Right lobe of liver (tissue), 6 donors: ENCODE results near the gene NOL4L. TPM values are rescaled to one million over a fixed set of nuclear protein-coding genes. Genes with fewer than 3 reads are reported as not detected.
A peak's percentile ranks its signal among the peaks of the same experiment; 100 is the strongest.

Experiments
- ATAC-seq, 4 donors: fragments of 200-7000 bp; cut with Tn5 transposase; one replicate each; pipeline ENCODE4 v1.9.1; 2020; ENCODE audit warnings: mild to moderate bottlenecking in 4 of 4, moderate library complexity in 4 of 4
- DNase-seq, 3 donors: peaks; one replicate each; pipeline ENCODE4 v3.0.0-alpha.2; 2020
- H3K27ac ChIP-seq, 3 donors: fragments of 200-600 bp; one replicate each; pipeline ENCODE4 v1.8.0; 2022
- H3K27me3 ChIP-seq, 2 donors: fragments of 200-600 bp; one replicate each; pipeline ENCODE4 v1.8.0; 2022
- H3K36me3 ChIP-seq, 4 donors: fragments of 200-600 bp; sonication (generic) in 1 of 4; one replicate each; pipeline versions ENCODE4 v1.5.1 to v1.8.0; 2017 to 2022; ENCODE audit warnings: control low read depth in 1 of 4
- H3K4me1 ChIP-seq, 4 donors: fragments of 200-600 bp; sonication (generic) in 1 of 4; one replicate each; pipeline versions ENCODE4 v1.5.1 to v1.8.0; 2017 to 2022; ENCODE audit warnings: control low read depth in 1 of 4
- H3K4me3 ChIP-seq, 3 donors: fragments of 200-600 bp; one replicate each; pipeline ENCODE4 v1.8.0; 2022
- H3K9me3 ChIP-seq, 4 donors: fragments of 200-600 bp; sonication (generic) in 1 of 4; one replicate each; pipeline versions ENCODE4 v1.5.1 to v1.8.0; 2017 to 2022; ENCODE audit warnings: control low read depth in 1 of 4
- CTCF ChIP-seq, 4 donors: fragments of 200-600 bp in 3 of 4; fragments of 450-650 bp in 1 of 4; IDR thresholded peaks; one replicate each; pipeline versions ENCODE4 v1.5.1 to v1.8.0; 2016 to 2022; ENCODE audit warnings: antibody characterized with exemption in 4 of 4, mild to moderate bottlenecking in 2 of 4
- POLR2A ChIP-seq: fragments of 450-650 bp; IDR thresholded peaks from one replicate; pipeline ENCODE4 v1.6.1; 2017; ENCODE audit warnings: antibody characterized with exemption, mild to moderate bottlenecking
- WGBS: methylation state at CpG from one replicate; pipeline ENCODE4 v1.1.6; 2018; ENCODE audit warnings: low coverage, low lambda C conversion rate; ENCODE audit not compliant: insufficient coverage; ENCODE audit errors: missing lambda C conversion rate; 5-methylcytosine and 5-hydroxymethylcytosine counted together
- intact Hi-C, 2 donors: fragments of 100-400 bp; cut with DNase I; formaldehyde crosslinking; loops; one replicate each; pipeline versions ENCODE4 v1.11.2 to v1.14.1; 2022
- total RNA-seq, 6 experiments: library from RNA; depleted of rRNA in 2 of 6; stranded (reverse); fragments of >200 nt in 2 of 6; fragmentation: NEBNext Ultra II Directional in 3 of 6; extraction: Animal tissue kit (Norgen Biotek cat#: 25700) in 3 of 6; gene quantifications; one replicate each; pipeline versions ENCODE4 v1.1.0 to v1.2.4, GENCODE V29; 2016 to 2023
- donor health status: DM: no; HTN: yes; CAD: no.
- donor health status: DM: no; HTN: no; CAD: no.
- donor health status: DM: no; HTN: no; CAD: no.
- donor health status: DM: no; HTN: yes; CAD: no.
- donor health status: DM: no; HTN: yes; CAD: no.

The NOL4L gene
- total RNA-seq, 6 experiments from 2014 or later = 4.3 to 6.5 (median 5.7) TPM

- no peaks in the 10 kb centered on the region for H3K9me3 ChIP-seq
- no peaks in the 10 kb centered on the region for H3K36me3 ChIP-seq
- DNase-seq (no peak), ATAC-seq (no peak)
- TF ChIP-seq POLR2A (no peak), CTCF (IDR thresholded peaks at IDR 0.05) (no peak)
- intact Hi-C loops = no loop called here
- no peaks in the 10 kb centered on the region for H3K27me3 ChIP-seq
- no peak overlapping the region for H3K27ac ChIP-seq
- no peaks in the 10 kb centered on the region for H3K4me1 ChIP-seq
- no peak overlapping the region for H3K4me3 ChIP-seq
- 52% methylated on average over 8 of the region's 8 CpGs for WGBS
These were observed 21.0 kb upstream of the NOL4L start for GRCh38 chr20:32606107-32606506.

GRCh38 chr20:32605167-32605656 is 20.1 kb upstream of the NOL4L start:
- no peak overlapping the region for H3K4me3 ChIP-seq
- DNase-seq (peak in 1 of 3 donors; percentile 48), ATAC-seq (peak; percentile 14 to 68 (median 50))
- H3K9me3 ChIP-seq = no peaks in the 10 kb centered on the region
- intact Hi-C loops = no loop called here
- no peaks in the 10 kb centered on the region for H3K36me3 ChIP-seq
- H3K27me3 ChIP-seq = no peaks in the 10 kb centered on the region
- WGBS = 57% methylated on average over 6 of the region's 12 CpGs
- H3K4me1 ChIP-seq = no peaks in the 10 kb centered on the region
- no peak overlapping the region for H3K27ac ChIP-seq
- no peak for TF ChIP-seq CTCF (IDR thresholded peaks at IDR 0.05)
- TF ChIP-seq POLR2A = no peak

- H3K9me3 ChIP-seq = no peaks in the 10 kb centered on the region
- no peak overlapping the region for H3K27ac ChIP-seq
- ATAC-seq = peak; percentile 26 to 65 (median 42)
- intact Hi-C loops = no loop called here
- H3K27me3 ChIP-seq = no peaks in the 10 kb centered on the region
- TF ChIP-seq POLR2A (no peak), CTCF (IDR thresholded peaks at IDR 0.05) (no peak)
- 70% methylated on average over 5 of the region's 18 CpGs for WGBS
- no peak overlapping the region for H3K4me3 ChIP-seq
- H3K4me1 ChIP-seq = no peaks in the 10 kb centered on the region
- H3K36me3 ChIP-seq = no peaks in the 10 kb centered on the region
- peak in 1 of 3 donors; percentile 37 for DNase-seq
These were observed 18.1 kb upstream of the NOL4L start for GRCh38 chr20:32603046-32603726.

GRCh38 chr20:32602273-32602672 is 17.1 kb upstream of the NOL4L start:
- Histone ChIP-seq H3K9me3 (no peaks in the 10 kb centered on the region), H3K36me3 (no peaks in the 10 kb centered on the region), H3K4me1 (no peaks in the 10 kb centered on the region), H3K27ac (no peak overlapping the region), H3K27me3 (no peaks in the 10 kb centered on the region), H3K4me3 (no peak overlapping the region)
- ATAC-seq (no peak), DNase-seq (no peak)
- 78% methylated on average over 6 of the region's 11 CpGs for WGBS
- no peak for TF ChIP-seq CTCF (IDR thresholded peaks at IDR 0.05)
- no peak for TF ChIP-seq POLR2A
- intact Hi-C loops = no loop called here
